HCT116 (cell line): Measurements from ENCODE around the gene PRDX2. TPM values are rescaled to one million over a fixed set of nuclear protein-coding genes. Genes with fewer than 3 reads are reported as not detected.

Source experiments
- ATAC-seq: fragments of 200-7000 bp; cut with Tn5 transposase; 2 replicates; pipeline ENCODE4 v1.9.1; 2020; ENCODE audit warnings: mild to moderate bottlenecking, moderate library complexity
- BruUV-seq: library from RNA; stranded (reverse); fragments of 400-500 nt; replicated peaks from 2 replicates; lab custom pipeline; 2021; lab: Mats Ljungman, UMichigan
- CTCF ChIA-PET: fragments of 300-600 bp; sonication (Branson Sonifier 250); formaldehyde crosslinking; loops from one replicate; lab custom pipeline; 2021; ENCODE audit warnings: antibody characterized with exemption; lab: Charles Lee
- POLR2A ChIA-PET: fragments of 300-600, 350-600 bp; sonication (Branson Sonifier 250); formaldehyde crosslinking; loops from one replicate; lab custom pipeline; 2021; ENCODE audit warnings: antibody characterized with exemption; lab: Charles Lee
- RAD21 ChIA-PET, 2 experiments: fragments of 300-600 bp; sonication (Branson Sonifier 250); formaldehyde crosslinking; loops; one replicate each; lab custom pipeline; 2023; ENCODE audit warnings: low total read pairs in 2 of 2; ENCODE audit not compliant: uncharacterized antibody in 2 of 2, unreplicated experiment in 2 of 2, low non-redundant PET in 1 of 2; lab: Charles Lee
- DNase-seq: peaks from one replicate; pipeline ENCODE4 v3.0.0-alpha.2; 2010; ENCODE audit warnings: low read depth, low spot score
- H2AFZ ChIP-seq: fragments of 200-600 bp; shearing (Covaris generic), sonication (generic); 2 replicates; pipeline ENCODE4 v1.6.1; 2017; ENCODE audit warnings: low read depth, mixed run types, mixed read lengths, antibody characterized with exemption, low read length; ENCODE audit not compliant: poor library complexity, severe bottlenecking
- H3K27ac ChIP-seq: 2 replicates; pipeline ENCODE4 v1.5.1; 2012; ENCODE audit warnings: low read depth, low read length
- H3K27me3 ChIP-seq: fragments of 200-600 bp; sonication (generic); 2 replicates; pipeline ENCODE4 v1.6.1; 2016; ENCODE audit warnings: mixed run types, low read length, mixed read lengths; ENCODE audit not compliant: insufficient read depth
- H3K36me3 ChIP-seq, 2 experiments: fragments of 200-500 bp in 1 of 2; fragments of 200-600 bp in 1 of 2; sonication (Bioruptor generic) in 1 of 2; sonication (generic) in 1 of 2; 2 replicates each; pipeline versions ENCODE4 v1.5.1 to v1.6.1; 2014 to 2016; ENCODE audit warnings: low read length in 2 of 2, inconsistent platforms in 1 of 2, mixed read lengths in 1 of 2, mixed run types in 1 of 2; ENCODE audit not compliant: insufficient read depth in 2 of 2, control insufficient read depth in 1 of 2
- H3K4me1 ChIP-seq, 2 experiments: fragments of 200-600 bp in 1 of 2; sonication (generic) in 1 of 2; 2 replicates each; pipeline versions ENCODE4 v1.5.1 to v1.6.1; 2012 to 2017; ENCODE audit warnings: low read length in 2 of 2, inconsistent platforms in 1 of 2, mild to moderate bottlenecking in 1 of 2, mixed read lengths in 1 of 2, mixed run types in 1 of 2, moderate library complexity in 1 of 2; ENCODE audit not compliant: insufficient read depth in 2 of 2, control insufficient read depth in 1 of 2
- H3K4me2 ChIP-seq: fragments of 200-600 bp; sonication (generic); 2 replicates; pipeline ENCODE4 v1.6.1; 2017; ENCODE audit warnings: mixed run types, low read length, mixed read lengths
- H3K4me3 ChIP-seq, 2 experiments: fragments of 200-600 bp in 1 of 2; sonication (generic) in 1 of 2; replicated peaks in 1 of 2; 2 replicates each; pipeline ENCODE4 v1.5.1; 2011 to 2016; ENCODE audit warnings: low read length in 2 of 2, control low read depth in 1 of 2, low read depth in 1 of 2, mild to moderate bottlenecking in 1 of 2, mixed read lengths in 1 of 2, mixed run types in 1 of 2
- H3K79me2 ChIP-seq: fragments of 200-600 bp; sonication (generic); 2 replicates; pipeline ENCODE4 v1.6.1; 2017; ENCODE audit warnings: mild to moderate bottlenecking, mixed run types, low read length, moderate library complexity, mixed read lengths; ENCODE audit not compliant: insufficient read depth
- H3K9ac ChIP-seq: fragments of 200-600 bp; sonication (generic); 2 replicates; pipeline ENCODE4 v1.6.1; 2016; ENCODE audit warnings: low read length, mixed read lengths
- H3K9me2 ChIP-seq: fragments of 200-600 bp; sonication (generic), shearing (Covaris generic); 2 replicates; pipeline ENCODE4 v1.6.1; 2017; ENCODE audit warnings: mixed run types, mild to moderate bottlenecking, moderate library complexity; ENCODE audit not compliant: insufficient read depth
- H3K9me3 ChIP-seq, 2 experiments: fragments of 200-500 bp in 1 of 2; fragments of 200-600 bp in 1 of 2; sonication (Bioruptor generic) in 1 of 2; sonication (generic) in 1 of 2; 2 replicates each; pipeline ENCODE4 v1.6.1; 2014 to 2017; ENCODE audit warnings: low read length in 2 of 2, mixed read lengths in 2 of 2, inconsistent platforms in 1 of 2, low read depth in 1 of 2, mild to moderate bottlenecking in 1 of 2, mixed run types in 1 of 2, moderate library complexity in 1 of 2; ENCODE audit not compliant: control insufficient read depth in 1 of 2, insufficient read depth in 1 of 2
- H4K20me1 ChIP-seq: fragments of 200-600 bp; sonication (generic), shearing (Covaris generic); 2 replicates; pipeline ENCODE4 v1.6.1; 2017; ENCODE audit warnings: mixed run types, mild to moderate bottlenecking, moderate library complexity; ENCODE audit not compliant: insufficient read depth
- ELF1 ChIP-seq: IDR thresholded peaks from 2 replicates; pipeline ENCODE4 v1.6.1; 2012; ENCODE audit warnings: low read depth, borderline replicate concordance
- MAX ChIP-seq: IDR thresholded peaks from 2 replicates; pipeline ENCODE4 v1.6.1; 2012
- RAD21 ChIP-seq: IDR thresholded peaks from 2 replicates; pipeline ENCODE4 v1.6.1; 2012; ENCODE audit warnings: low read depth, mild to moderate bottlenecking
- REST ChIP-seq: IDR thresholded peaks from 2 replicates; pipeline ENCODE4 v1.6.1; 2012; ENCODE audit warnings: low read depth
- SP1 ChIP-seq: IDR thresholded peaks from 2 replicates; pipeline ENCODE4 v1.6.1; 2012; ENCODE audit warnings: low read depth
- ZFX ChIP-seq: fragments of 450-650 bp; IDR thresholded peaks from 2 replicates; pipeline ENCODE4 v1.6.1; 2017
- intact Hi-C: fragments of 100-400 bp; cut with micrococcal nuclease; formaldehyde crosslinking; loops from 2 replicates; pipeline ENCODE4 v1.10.0; 2022
- total RNA-seq: library from RNA; stranded (reverse); gene quantifications from one replicate; pipeline ENCODE4 v1.2.1, GENCODE V29; 2021; ENCODE audit not compliant: unreplicated experiment

PRDX2 gene
- total RNA-seq, 1 experiment from 2014 or later, result 387 TPM

GRCh38 chr19:12788042-12788681 is 13.4 kb downstream of the PRDX2 start:
- H3K4me2 ChIP-seq, result peak overlapping the region; percentile 99
- H3K9me2 ChIP-seq, result no peaks in the 10 kb centered on the region
- H4K20me1 ChIP-seq, result no peaks in the 10 kb centered on the region
- TF ChIP-seq SP1 (no peak), REST (no peak), MAX (no peak), ELF1 (no peak), ZFX (no peak), RAD21 (no peak)
- intact Hi-C loops, result no loop called here
- POLR2A ChIA-PET, result interaction anchor here (1.2 to 1.5 kb wide), 2 partner anchors 13 to 863 kb away, joined by 3 read pairs; partner anchors contain the start of gene ZNF700
- ATAC-seq (no peak), DNase-seq (no peak)
- no peaks in the 10 kb centered on the region for H3K36me3 ChIP-seq
- peaks cover 68 to 93% of the 10 kb centered on the region in 2 experiments for H3K4me1 ChIP-seq
- peak overlapping the region; percentile 93 for H3K9ac ChIP-seq
- no peaks in the 10 kb centered on the region for H3K27me3 ChIP-seq
- no peaks in the 10 kb centered on the region for H3K9me3 ChIP-seq
- peak overlapping the region; percentile 96 for H3K27ac ChIP-seq
- H2AFZ ChIP-seq, result no peak overlapping the region
- peak overlapping the region in 1 of 2 experiments; percentile 84; a peak in 2 of 4 replicates for H3K4me3 ChIP-seq
- BruUV-seq, result no TSS peak
- CTCF ChIA-PET, result interaction anchor here (1.8 to 7.4 kb wide), 2 partner anchors 12 to 22 kb away, joined by 9 to 88 read pairs; partner anchors contain the start of gene HOOK2
- H3K79me2 ChIP-seq, result peaks cover 18% of the 10 kb centered on the region
- RAD21 ChIA-PET, result interaction anchor here in 1 of 2 experiments (1.2 kb wide), 1 partner anchor 9 kb away, joined by 4 read pairs; no protein-coding TSS in a partner anchor
